Epithelial cell of esophagus (primary cell): Measurements from ENCODE around the gene MUSTN1.

Source experiments
- DNase-seq: peaks from one replicate; pipeline ENCODE4 v3.0.0; 2010; ENCODE audit warnings: low read depth
- H3K4me3 ChIP-seq: 2 replicates; pipeline ENCODE4 v1.5.1; 2011; ENCODE audit warnings: mild to moderate bottlenecking, low read length, control low read depth
- CTCF ChIP-seq: IDR thresholded peaks from 2 replicates; pipeline ENCODE4 v1.5.1; 2011; ENCODE audit warnings: low read depth, mild to moderate bottlenecking, low read length, control low read depth, inconsistent platforms; ENCODE audit not compliant: insufficient read depth; ENCODE audit errors: missing control alignments

The MUSTN1 gene

DNA sequence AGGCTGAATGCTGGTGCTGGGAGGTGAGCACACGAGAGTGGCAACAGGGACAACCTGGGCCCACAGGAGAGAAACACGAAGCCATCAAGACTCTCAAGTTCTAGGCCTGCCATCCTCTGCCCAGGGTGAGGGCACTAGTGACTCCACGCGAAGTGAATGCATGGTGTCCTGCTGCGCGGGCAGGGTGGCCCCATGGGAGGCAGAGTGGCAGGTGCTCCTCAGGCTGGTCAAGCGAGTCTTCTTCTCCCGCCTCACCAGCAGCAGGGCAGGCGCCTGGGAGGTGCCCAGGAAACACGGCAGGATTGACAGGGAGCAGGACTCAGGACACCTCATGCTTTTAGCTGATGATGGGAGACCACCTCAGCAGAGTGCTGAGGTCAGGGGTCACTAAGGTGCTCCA, 35.7 kb upstream of the MUSTN1 start:
- TF ChIP-seq CTCF = no peak
- H3K4me3 ChIP-seq = no peak overlapping the region
- DNase-seq = no peak

- H3K4me3 ChIP-seq = no peak overlapping the region
- no peak for TF ChIP-seq CTCF
- DNase-seq = no peak
Measured at GRCh38 chr3:52866427-52866826, 31.6 kb upstream of the MUSTN1 start.

- TF ChIP-seq CTCF = no peak
- DNase-seq = no peak
- no peak overlapping the region for H3K4me3 ChIP-seq
Measured at GRCh38 chr3:52865994-52866393, 31.2 kb upstream of the MUSTN1 start.

DNA sequence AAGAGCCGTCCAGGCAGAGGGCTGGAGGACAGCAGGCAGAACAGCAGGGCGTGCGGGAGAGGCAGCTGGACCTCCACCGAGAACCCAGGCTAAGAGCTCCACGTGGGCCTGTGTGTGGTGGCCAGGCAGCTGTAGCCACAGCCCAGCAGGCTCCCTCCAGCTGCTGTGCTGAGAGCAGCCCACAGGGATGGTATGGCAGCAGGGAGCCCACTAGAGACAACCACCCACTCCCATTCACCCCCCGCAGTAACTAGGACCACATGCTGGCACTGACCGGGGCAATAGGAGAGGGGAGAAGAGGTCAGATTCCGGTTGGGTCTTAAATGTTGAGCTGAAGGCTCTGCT, 25.6 kb upstream of the MUSTN1 start:
- no peak overlapping the region for H3K4me3 ChIP-seq
- DNase-seq = no peak
- no peak for TF ChIP-seq CTCF

DNA sequence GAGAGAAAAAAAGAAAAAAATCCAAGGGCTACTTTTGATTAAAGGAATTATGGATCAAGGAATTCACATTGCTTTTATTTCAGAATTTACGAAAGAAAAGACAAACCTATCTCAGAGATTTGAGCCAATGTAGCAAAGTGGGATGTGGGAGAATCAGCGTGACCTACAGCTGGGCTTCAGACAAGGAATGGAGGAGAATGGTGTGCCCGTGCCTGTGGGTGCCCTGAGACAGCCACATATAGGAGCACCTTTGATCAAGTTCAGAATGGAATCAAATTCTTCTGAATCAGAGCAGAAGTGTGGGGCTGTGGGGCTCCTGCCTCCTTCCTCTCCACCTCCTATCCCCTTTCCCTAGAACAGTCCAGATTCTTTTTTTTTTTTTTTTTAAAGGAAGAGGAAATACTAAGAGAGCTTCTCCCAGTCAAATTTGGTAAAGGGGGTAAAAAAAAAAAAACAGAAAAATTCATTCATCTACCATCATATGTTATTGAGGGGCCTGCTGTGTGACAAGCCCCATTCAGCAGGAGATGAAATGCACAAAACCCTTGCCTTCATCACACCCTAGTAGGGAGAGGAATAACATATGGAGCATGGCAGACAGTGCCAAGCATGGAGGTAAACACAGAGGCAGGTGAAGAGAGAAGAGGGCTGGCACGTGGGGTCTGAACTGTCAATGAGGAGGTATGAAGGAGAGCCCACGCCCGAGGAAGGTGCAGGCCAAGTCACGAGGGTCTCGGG, 25.0 kb upstream of the MUSTN1 start:
- no peak for TF ChIP-seq CTCF
- H3K4me3 ChIP-seq = no peak overlapping the region
- no peak for DNase-seq

- no peak overlapping the region for H3K4me3 ChIP-seq
- no peak for DNase-seq
- TF ChIP-seq CTCF = no peak
Measured at GRCh38 chr3:52857864-52858263, 23.0 kb upstream of the MUSTN1 start.

DNA sequence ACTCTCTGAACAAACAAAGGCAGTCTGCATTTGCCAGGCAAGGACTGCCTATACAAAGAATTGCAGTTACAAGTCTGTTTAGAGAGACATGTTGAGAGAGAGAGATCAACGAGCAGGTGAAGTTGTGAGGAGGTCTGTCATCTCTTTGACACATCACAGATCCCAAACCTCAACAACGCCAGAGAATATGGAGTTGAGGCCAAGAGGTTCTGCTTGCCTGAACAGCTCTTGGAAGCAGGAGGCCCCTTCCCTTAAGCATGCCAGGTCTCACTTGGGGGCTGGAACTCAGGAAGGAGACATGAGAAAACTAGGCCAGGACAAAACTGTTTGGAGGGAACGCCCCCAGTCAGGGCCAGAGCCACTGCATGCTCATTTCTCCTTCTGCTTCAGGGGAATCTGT, 22.3 kb upstream of the MUSTN1 start:
- TF ChIP-seq CTCF = no peak
- DNase-seq = no peak
- H3K4me3 ChIP-seq = no peak overlapping the region
